HepG2 (cell line): Measurements from ENCODE around the gene ANKAR.
"Not testable (repeated sequence)": the region's sequence is repeated elsewhere in the genome, so short reads cannot be mapped to it uniquely, and the experiment has no call there.

ENCODE experiments used
- AHR ChIP-seq: IDR thresholded peaks from 2 replicates; pipeline ENCODE4 v1.6.1; 2018; ENCODE audit warnings: missing genetic modification reagents, missing compliant biosample characterization
- AKNA ChIP-seq: sonication (generic); formaldehyde crosslinking; IDR thresholded peaks from 2 replicates; pipeline ENCODE4 v1.4.0; 2020; ENCODE audit warnings: missing genetic modification reagents, borderline replicate concordance
- ATF6 ChIP-seq: sonication (generic); formaldehyde crosslinking; conservative IDR thresholded peaks from 2 replicates; pipeline ENCODE4 v1.4.0; 2020; ENCODE audit warnings: missing genetic modification reagents
- CBX5 ChIP-seq: sonication (generic); formaldehyde crosslinking; IDR thresholded peaks from 2 replicates; pipeline ENCODE4 v1.4.0; 2020; ENCODE audit warnings: missing genetic modification reagents, borderline replicate concordance
- EZH2 ChIP-seq: conservative IDR thresholded peaks from 2 replicates; pipeline ENCODE4 v1.6.1; 2012; ENCODE audit warnings: mild to moderate bottlenecking, low read depth, low read length, moderate library complexity
- HCFC1 ChIP-seq: fragments of 150-350 bp; IDR thresholded peaks from 2 replicates; pipeline ENCODE4 v1.6.1; 2014; ENCODE audit warnings: low read depth, low read length
- MAFK ChIP-seq, 2 experiments: IDR thresholded peaks in 1 of 2; conservative IDR thresholded peaks in 1 of 2; 2 replicates each; pipeline ENCODE4 v1.6.1; 2011; ENCODE audit warnings: improper control_type of control experiment in 2 of 2, low read length in 2 of 2
- MAX ChIP-seq: IDR thresholded peaks from 2 replicates; pipeline ENCODE4 v1.6.1; 2012; ENCODE audit warnings: inconsistent platforms
- ZNF12 ChIP-seq: sonication (generic); formaldehyde crosslinking; IDR thresholded peaks from 2 replicates; pipeline ENCODE4 v1.5.0; 2020; ENCODE audit warnings: missing genetic modification reagents
- ZNF225 ChIP-seq: sonication (generic); formaldehyde crosslinking; IDR thresholded peaks from 2 replicates; pipeline ENCODE4 v1.4.0; 2020; ENCODE audit warnings: mild to moderate bottlenecking, missing genetic modification reagents
- TF ChIP-seq, protein P1 (sequence below): sonication (generic); formaldehyde crosslinking; IDR thresholded peaks from 2 replicates; pipeline ENCODE4 v1.9.0; 2021; ENCODE audit warnings: missing genetic modification reagents, borderline replicate concordance

DNA sequence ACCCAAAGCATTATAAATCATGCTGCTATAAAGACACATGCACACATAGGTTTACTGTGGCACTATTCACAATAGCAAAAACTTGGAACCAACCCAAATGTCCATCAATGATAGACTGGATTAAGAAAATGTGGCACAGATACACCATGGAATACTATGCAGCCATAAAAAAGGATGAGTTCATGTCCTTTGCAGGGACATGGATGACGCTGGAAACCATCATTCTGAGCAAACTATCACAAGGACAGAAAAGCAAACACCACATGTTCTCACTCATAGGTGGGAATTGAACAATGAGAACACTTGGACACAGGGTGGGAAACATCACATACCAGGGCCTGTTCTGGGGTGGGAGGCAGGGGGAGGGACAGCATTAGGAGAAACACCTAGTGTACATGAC is 43.1 kb downstream of the ANKAR start:
- TF ChIP-seq ZNF225; ZNF12 (CRISPR knock-in tag); EZH2; MAX; HCFC1; AHR (CRISPR knock-in tag); MAFK (conservative IDR thresholded peaks at IDR 0.05 in 1 of 2, IDR thresholded peaks at IDR 0.05 in 1 of 2; ENCODE audit: low read length in 2 of 2); ATF6; CBX5 (CRISPR knock-in tag); AKNA (CRISPR knock-in tag): not testable (repeated sequence)
- TF ChIP-seq, protein P1, sequence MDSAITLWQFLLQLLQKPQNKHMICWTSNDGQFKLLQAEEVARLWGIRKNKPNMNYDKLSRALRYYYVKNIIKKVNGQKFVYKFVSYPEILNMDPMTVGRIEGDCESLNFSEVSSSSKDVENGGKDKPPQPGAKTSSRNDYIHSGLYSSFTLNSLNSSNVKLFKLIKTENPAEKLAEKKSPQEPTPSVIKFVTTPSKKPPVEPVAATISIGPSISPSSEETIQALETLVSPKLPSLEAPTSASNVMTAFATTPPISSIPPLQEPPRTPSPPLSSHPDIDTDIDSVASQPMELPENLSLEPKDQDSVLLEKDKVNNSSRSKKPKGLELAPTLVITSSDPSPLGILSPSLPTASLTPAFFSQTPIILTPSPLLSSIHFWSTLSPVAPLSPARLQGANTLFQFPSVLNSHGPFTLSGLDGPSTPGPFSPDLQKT, result not testable (repeated sequence)
